IMR-90 (cell line): ENCODE results near the gene PRRG1. TPM values are rescaled to one million over a fixed set of nuclear protein-coding genes. Genes with fewer than 3 reads are reported as not detected.
A peak's percentile ranks its signal among the peaks of the same experiment; 100 is the strongest.
"Not testable (repeated sequence)": the region's sequence is repeated elsewhere in the genome, so short reads cannot be mapped to it uniquely, and the experiment has no call there.

ENCODE experiments used
- ATAC-seq: fragments of 200-7000 bp; cut with Tn5 transposase; 2 replicates; pipeline ENCODE4 v1.9.1; 2020; ENCODE audit warnings: low read depth, mild to moderate bottlenecking, moderate library complexity
- BruUV-seq: library from RNA; stranded (reverse); fragments of 400-500 nt; replicated peaks from 2 replicates; lab custom pipeline; 2021; lab: Mats Ljungman, UMichigan
- CTCF ChIA-PET: fragments of 300-600 bp; formaldehyde crosslinking; extraction: SDS; loops from one replicate; lab custom pipeline; 2021; ENCODE audit warnings: antibody characterized with exemption; lab: Yijun Ruan, JAX
- POLR2A ChIA-PET: fragments of 300-600 bp; sonication (Branson Sonifier 250); formaldehyde crosslinking; loops from one replicate; lab custom pipeline; 2022; ENCODE audit warnings: antibody characterized with exemption; ENCODE audit not compliant: unreplicated experiment; lab: Charles Lee
- DNase-seq: peaks from one replicate; pipeline ENCODE4 v3.0.0; 2013
- H2AFZ ChIP-seq: replicated peaks from 2 replicates; pipeline ENCODE3; 2013; ENCODE audit warnings: low read length, mild to moderate bottlenecking; ENCODE audit not compliant: poor library complexity
- H2AK5ac ChIP-seq: 2 replicates; pipeline ENCODE4 v1.6.1; 2013; ENCODE audit warnings: low read depth, low read length, inconsistent platforms
- H2AK9ac ChIP-seq: replicated peaks from 2 replicates; pipeline ENCODE3; 2013; ENCODE audit warnings: mild to moderate bottlenecking, low read depth, low read length, moderate library complexity; ENCODE audit not compliant: poor library complexity
- H2BK120ac ChIP-seq: 2 replicates; pipeline ENCODE4 v1.6.1; 2013; ENCODE audit warnings: low read depth, low read length, inconsistent platforms
- H2BK15ac ChIP-seq: 3 replicates; pipeline ENCODE4 v1.6.1; 2013; ENCODE audit warnings: low read depth, low read length, inconsistent platforms
- H2BK20ac ChIP-seq: 2 replicates; pipeline ENCODE4 v1.6.1; 2013; ENCODE audit warnings: low read depth, mild to moderate bottlenecking, inconsistent platforms, low read length, moderate library complexity
- H2BK5ac ChIP-seq: 2 replicates; pipeline ENCODE4 v1.6.1; 2013; ENCODE audit warnings: mild to moderate bottlenecking, low read depth, low read length, inconsistent platforms; ENCODE audit not compliant: poor library complexity, severe bottlenecking
- H3K14ac ChIP-seq: replicated peaks from 2 replicates; pipeline ENCODE4 v1.6.1; 2013; ENCODE audit warnings: low read depth, low read length, inconsistent platforms
- H3K18ac ChIP-seq: 2 replicates; pipeline ENCODE4 v1.6.1; 2013; ENCODE audit warnings: low read depth, low read length, control low read depth
- H3K23ac ChIP-seq: 2 replicates; pipeline ENCODE4 v1.6.1; 2013; ENCODE audit warnings: low read depth, low read length, inconsistent platforms
- H3K27ac ChIP-seq: 2 replicates; pipeline ENCODE4 v1.5.1; 2013; ENCODE audit warnings: mild to moderate bottlenecking, control low read depth, low read length; ENCODE audit not compliant: insufficient read depth
- H3K27me3 ChIP-seq: 2 replicates; pipeline ENCODE4 v1.6.1; 2013; ENCODE audit warnings: low read length; ENCODE audit not compliant: control insufficient read depth, insufficient read depth
- H3K36me3 ChIP-seq: 2 replicates; pipeline ENCODE4 v1.6.1; 2013; ENCODE audit warnings: low read length, mixed read lengths; ENCODE audit not compliant: control insufficient read depth, insufficient read depth
- H3K4ac ChIP-seq: 2 replicates; pipeline ENCODE4 v1.6.1; 2013; ENCODE audit warnings: low read depth, low read length, inconsistent platforms
- H3K4me1 ChIP-seq: 2 replicates; pipeline ENCODE4 v1.6.1; 2013; ENCODE audit warnings: low read length, mixed read lengths; ENCODE audit not compliant: control insufficient read depth, insufficient read depth
- H3K4me2 ChIP-seq: 2 replicates; pipeline ENCODE4 v1.6.1; 2013; ENCODE audit warnings: low read depth, mild to moderate bottlenecking, control low read depth, low read length, moderate library complexity
- H3K4me3 ChIP-seq: 2 replicates; pipeline ENCODE4 v1.5.1; 2013; ENCODE audit warnings: low read depth, mild to moderate bottlenecking, control low read depth, low read length, moderate library complexity; ENCODE audit not compliant: insufficient read depth
- H3K56ac ChIP-seq: 2 replicates; pipeline ENCODE4 v1.6.1; 2013; ENCODE audit warnings: low read length, inconsistent platforms; ENCODE audit not compliant: insufficient read depth; ENCODE audit errors: extremely low read depth
- H3K79me1 ChIP-seq, 2 experiments: 2 replicates each; pipeline ENCODE4 v1.6.1; 2013; ENCODE audit warnings: low read length in 2 of 2, inconsistent platforms in 1 of 2, low read depth in 1 of 2
- H3K9ac ChIP-seq: 2 replicates; pipeline ENCODE4 v1.6.1; 2013; ENCODE audit warnings: low read depth, low read length, control low read depth
- H3K9me1 ChIP-seq: 2 replicates; pipeline ENCODE4 v1.6.1; 2013; ENCODE audit warnings: low read length, inconsistent platforms; ENCODE audit not compliant: insufficient read depth
- H3K9me3 ChIP-seq: 2 replicates; pipeline ENCODE4 v1.6.1; 2013; ENCODE audit warnings: low read length; ENCODE audit not compliant: control insufficient read depth, insufficient read depth
- H4K20me1 ChIP-seq: 2 replicates; pipeline ENCODE4 v1.6.1; 2013; ENCODE audit warnings: low read length, inconsistent platforms; ENCODE audit not compliant: insufficient read depth
- H4K5ac ChIP-seq: 2 replicates; pipeline ENCODE4 v1.6.1; 2013; ENCODE audit warnings: mild to moderate bottlenecking, low read depth, low read length, control low read depth
- H4K8ac ChIP-seq, 2 experiments: 2 replicates each; pipeline ENCODE4 v1.6.1; 2013; ENCODE audit warnings: low read depth in 2 of 2, low read length in 2 of 2, control low read depth in 1 of 2, inconsistent platforms in 1 of 2
- H4K91ac ChIP-seq: 2 replicates; pipeline ENCODE4 v1.6.1; 2013; ENCODE audit warnings: low read depth, low read length, inconsistent platforms; ENCODE audit not compliant: insufficient read depth
- POLR2A ChIP-seq: IDR thresholded peaks from 2 replicates; pipeline ENCODE4 v1.6.1; 2012; ENCODE audit warnings: mild to moderate bottlenecking, low read depth, low read length
- RAD21 ChIP-seq: IDR thresholded peaks from 2 replicates; pipeline ENCODE4 v1.6.1; 2012; ENCODE audit warnings: low read length, improper control_type of control experiment
- SMC3 ChIP-seq: fragments of 150-350 bp; IDR thresholded peaks from 2 replicates; pipeline ENCODE4 v1.6.1; 2016; ENCODE audit warnings: low read depth, mild to moderate bottlenecking, antibody characterized with exemption, low read length, moderate library complexity
- WGBS, 2 experiments: methylation state at CpG; one replicate each; pipeline versions ENCODE4 v1.1.5 to v1.1.7; 2013; ENCODE audit warnings: missing lambda C conversion rate in 2 of 2; ENCODE audit not compliant: insufficient read length in 1 of 2; ENCODE audit errors: extremely low coverage in 2 of 2; 5-methylcytosine and 5-hydroxymethylcytosine counted together
- dilution Hi-C: fragments of 300-500 bp; cut with HindIII; formaldehyde crosslinking; loops from one replicate; pipeline ENCODE4 v1.14.3; 2018; ENCODE audit warnings: low sequenced_read_pairs; ENCODE audit not compliant: unreplicated experiment
- in situ Hi-C: fragments of 300-500 bp; cut with MboI; formaldehyde crosslinking; loops from 3 replicates; pipeline ENCODE4 v1.14.3; 2019; ENCODE audit warnings: low sequenced_read_pairs, inconsistent platforms, mixed read lengths
- intact Hi-C: fragments of 100-400 bp; cut with micrococcal nuclease; formaldehyde crosslinking; loops from 2 replicates; pipeline ENCODE4 v1.10.0; 2022
- polyA plus RNA-seq, 3 experiments: library from polyadenylated mRNA; depleted of rRNA; stranded (reverse); fragments of >200 nt; gene quantifications; 2 replicates each; pipeline ENCODE4 v1.2.3, GENCODE V29; 2012; ENCODE audit warnings: low replicate concordance in 1 of 3
- total RNA-seq: library from RNA; depleted of rRNA; stranded (reverse); fragments of >200 nt; gene quantifications from 2 replicates; pipeline ENCODE4 v1.2.3, GENCODE V29; 2012

Gene PRRG1
- total and polyA plus RNA-seq, 2 of the 4 experiments (the other 2 are of a cell fraction) = 9.0 to 11.1 TPM

GRCh38 chrX:37425370-37425769 is 76.2 kb downstream of the PRRG1 start:
- no TSS peak for BruUV-seq
- H2BK20ac ChIP-seq = no peak overlapping the region
- H4K20me1 ChIP-seq = no peaks in the 10 kb centered on the region
- H2BK5ac ChIP-seq = no peak overlapping the region
- in situ Hi-C loops = no loop called here
- TF ChIP-seq RAD21 = no peak
- no peak for TF ChIP-seq POLR2A
- no peak for TF ChIP-seq SMC3
- no peak overlapping the region for H3K4me3 ChIP-seq
- no peak overlapping the region for H2AFZ ChIP-seq
- H2BK15ac ChIP-seq = no peak overlapping the region
- H3K27me3 ChIP-seq = no peaks in the 10 kb centered on the region
- no peak overlapping the region for H3K23ac ChIP-seq
- WGBS, 2 experiments = no CpG with 5 or more reads among the region's 1 CpG
- no peak overlapping the region for H2AK9ac ChIP-seq
- H3K9me1 ChIP-seq = no peaks in the 10 kb centered on the region
- H3K4ac ChIP-seq = no peak overlapping the region
- no peak overlapping the region for H3K14ac ChIP-seq
- CTCF ChIA-PET = no interaction called here
- H4K91ac ChIP-seq = no peak overlapping the region
- H4K8ac ChIP-seq = no peak overlapping the region
- no peaks in the 10 kb centered on the region for H3K4me1 ChIP-seq
- no peak overlapping the region for H4K5ac ChIP-seq
- H3K56ac ChIP-seq = no peak overlapping the region
- no peak overlapping the region for H3K18ac ChIP-seq
- ATAC-seq = no peak
- intact Hi-C loops = no loop called here
- POLR2A ChIA-PET = no interaction called here
- DNase-seq = peak; percentile 15
- peaks cover 3% of the 10 kb centered on the region; the same call in 1 of the 2 replicates for H3K36me3 ChIP-seq
- no peak overlapping the region for H3K9ac ChIP-seq
- no peak overlapping the region for H2AK5ac ChIP-seq
- H2BK120ac ChIP-seq = no peak overlapping the region
- 0 out of 4 replicates have a peak, but pooled peaks cover 0 to 3% of the 10 kb centered on the region in 2 experiments for H3K79me1 ChIP-seq
- H3K27ac ChIP-seq = no peak overlapping the region
- no peak overlapping the region for H3K4me2 ChIP-seq
- H3K9me3 ChIP-seq = no peaks in the 10 kb centered on the region
- dilution Hi-C loops = no loop called here

DNA sequence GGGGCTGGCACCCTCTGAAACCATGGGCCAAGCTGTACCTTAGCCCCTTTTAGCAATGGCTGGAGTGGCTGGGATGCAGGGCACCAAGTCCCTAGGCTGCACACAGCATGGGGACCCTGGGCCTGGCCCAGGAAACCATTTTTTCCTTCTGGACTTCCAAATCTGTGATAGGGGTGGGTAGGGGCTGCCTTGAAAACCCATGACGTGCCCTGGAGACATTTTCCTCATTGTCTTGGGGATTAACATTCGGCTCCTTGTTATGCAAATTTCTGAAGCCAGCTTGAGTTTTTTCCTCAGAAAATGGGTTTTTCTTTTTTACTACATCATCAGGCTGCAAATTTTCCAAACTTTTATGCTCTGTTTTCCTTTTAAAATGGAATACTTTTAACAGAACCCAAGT is 79.8 kb downstream of the PRRG1 start:
- no CpG with 5 or more reads among the region's 2 CpGs for WGBS, 2 experiments
- not testable (repeated sequence) for H2BK20ac ChIP-seq

More for the DNA sequence above, 79.8 kb downstream of the PRRG1 start:
- H2AK5ac ChIP-seq, H4K5ac ChIP-seq, H3K56ac ChIP-seq, H3K4me2 ChIP-seq, dilution Hi-C loops, H2BK5ac ChIP-seq, H3K9me3 ChIP-seq, H2AK9ac ChIP-seq, H3K79me1 ChIP-seq, H3K18ac ChIP-seq, H3K23ac ChIP-seq, ATAC-seq, H3K4me3 ChIP-seq, H4K20me1 ChIP-seq, CTCF ChIA-PET, DNase-seq, H3K4ac ChIP-seq, H3K9ac ChIP-seq, H3K36me3 ChIP-seq, H2BK15ac ChIP-seq, in situ Hi-C loops, POLR2A ChIA-PET, H3K4me1 ChIP-seq, H2AFZ ChIP-seq, H3K14ac ChIP-seq, H3K27ac ChIP-seq, BruUV-seq, intact Hi-C loops, H3K27me3 ChIP-seq, H3K9me1 ChIP-seq, H2BK120ac ChIP-seq, H4K8ac ChIP-seq, H4K91ac ChIP-seq: not testable (repeated sequence)
